SIG-M5 treated with dmso at 0.1 percent for 504 hours (cell line): Measurements from ENCODE around the gene ZBTB4.
A peak's percentile ranks its signal among the peaks of the same experiment; 100 is the strongest.

Experiments used
- DNase-seq: peaks from one replicate; lab custom pipeline; 2025; ENCODE audit not compliant: unreplicated experiment; lab: John Stamatoyannopoulos, UW

ZBTB4 gene, protein sequence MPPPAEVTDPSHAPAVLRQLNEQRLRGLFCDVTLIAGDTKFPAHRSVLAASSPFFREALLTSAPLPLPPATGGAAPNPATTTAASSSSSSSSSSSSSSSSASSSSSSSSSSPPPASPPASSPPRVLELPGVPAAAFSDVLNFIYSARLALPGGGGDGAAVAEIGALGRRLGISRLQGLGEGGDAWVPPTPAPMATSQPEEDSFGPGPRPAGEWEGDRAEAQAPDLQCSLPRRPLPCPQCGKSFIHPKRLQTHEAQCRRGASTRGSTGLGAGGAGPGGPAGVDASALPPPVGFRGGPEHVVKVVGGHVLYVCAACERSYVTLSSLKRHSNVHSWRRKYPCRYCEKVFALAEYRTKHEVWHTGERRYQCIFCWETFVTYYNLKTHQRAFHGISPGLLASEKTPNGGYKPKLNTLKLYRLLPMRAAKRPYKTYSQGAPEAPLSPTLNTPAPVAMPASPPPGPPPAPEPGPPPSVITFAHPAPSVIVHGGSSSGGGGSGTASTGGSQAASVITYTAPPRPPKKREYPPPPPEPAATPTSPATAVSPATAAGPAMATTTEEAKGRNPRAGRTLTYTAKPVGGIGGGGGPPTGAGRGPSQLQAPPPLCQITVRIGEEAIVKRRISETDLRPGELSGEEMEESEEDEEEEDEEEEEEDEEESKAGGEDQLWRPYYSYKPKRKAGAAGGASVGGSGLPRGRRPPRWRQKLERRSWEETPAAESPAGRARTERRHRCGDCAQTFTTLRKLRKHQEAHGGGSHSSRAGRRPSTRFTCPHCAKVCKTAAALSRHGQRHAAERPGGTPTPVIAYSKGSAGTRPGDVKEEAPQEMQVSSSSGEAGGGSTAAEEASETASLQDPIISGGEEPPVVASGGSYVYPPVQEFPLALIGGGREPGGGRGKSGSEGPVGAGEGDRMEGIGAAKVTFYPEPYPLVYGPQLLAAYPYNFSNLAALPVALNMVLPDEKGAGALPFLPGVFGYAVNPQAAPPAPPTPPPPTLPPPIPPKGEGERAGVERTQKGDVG

DNA sequence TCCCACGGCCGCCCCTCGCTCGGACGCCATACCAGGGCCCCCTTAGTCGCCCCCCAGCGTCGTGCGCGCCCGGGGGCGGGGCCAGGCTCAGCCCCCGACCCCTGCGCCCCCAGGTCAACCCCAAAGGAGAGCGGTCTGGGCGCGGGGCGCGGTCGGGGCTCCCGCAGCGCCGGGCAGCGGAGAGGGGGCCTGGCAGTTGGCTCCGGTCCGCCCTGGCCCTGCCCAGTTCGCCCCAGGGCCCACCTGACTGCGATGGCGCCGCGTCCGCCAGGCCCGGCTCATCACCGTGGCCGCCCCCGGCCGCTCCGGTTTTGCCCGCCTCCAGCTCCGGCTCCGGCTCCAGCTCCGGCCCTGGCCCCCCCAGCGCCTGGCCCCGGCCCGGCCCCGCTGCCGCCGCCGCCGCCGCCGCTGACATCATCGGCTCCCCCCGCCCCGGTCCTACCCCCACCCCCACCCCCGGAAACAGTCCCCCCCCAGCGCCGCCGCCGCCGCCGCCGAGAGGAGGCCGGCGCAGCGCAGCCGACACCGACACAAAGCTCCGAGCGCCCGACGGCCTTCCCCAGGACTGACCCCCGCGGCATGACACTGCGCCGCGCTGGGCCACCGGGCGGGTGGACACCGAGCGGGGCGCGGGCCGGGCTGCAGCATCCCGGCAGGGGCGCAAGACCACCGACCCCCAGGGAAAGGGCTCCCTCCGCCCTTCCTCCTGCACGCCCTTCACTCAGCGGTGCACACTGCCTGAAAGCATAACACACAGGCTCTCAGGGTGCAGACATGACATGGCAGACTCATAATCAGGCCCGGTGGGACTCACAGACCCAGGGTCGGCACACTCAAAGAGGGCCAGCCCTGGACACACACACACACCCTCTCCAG lies at the start of gene ZBTB4:
ZBTB4 (minus strand) TSS at position 419 of the 876 bp plus-strand sequence. CDS start 12,830 bp downstream, outside the sequence.
- DNase-seq, result peak; percentile 25

DNA sequence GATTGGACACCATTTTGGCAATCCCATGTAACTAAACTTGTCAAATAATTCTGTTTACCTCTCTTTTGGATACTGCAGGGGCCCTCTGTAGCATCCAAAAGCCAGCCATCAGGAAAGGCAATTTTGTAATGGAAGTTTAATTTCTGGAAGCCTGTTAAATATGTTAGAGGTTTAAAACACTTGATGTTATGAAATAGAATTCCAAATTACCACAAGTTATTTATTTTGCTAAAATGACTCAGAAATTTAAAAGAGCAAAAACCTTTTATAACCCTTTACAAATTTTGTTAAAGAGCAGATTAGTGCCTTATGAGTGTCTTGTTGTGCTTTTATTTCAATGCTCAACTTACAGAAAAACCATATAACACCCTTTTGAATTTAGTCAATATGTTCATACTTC lies 49.4 kb upstream of the ZBTB4 start:
- DNase-seq, result no peak

DNA sequence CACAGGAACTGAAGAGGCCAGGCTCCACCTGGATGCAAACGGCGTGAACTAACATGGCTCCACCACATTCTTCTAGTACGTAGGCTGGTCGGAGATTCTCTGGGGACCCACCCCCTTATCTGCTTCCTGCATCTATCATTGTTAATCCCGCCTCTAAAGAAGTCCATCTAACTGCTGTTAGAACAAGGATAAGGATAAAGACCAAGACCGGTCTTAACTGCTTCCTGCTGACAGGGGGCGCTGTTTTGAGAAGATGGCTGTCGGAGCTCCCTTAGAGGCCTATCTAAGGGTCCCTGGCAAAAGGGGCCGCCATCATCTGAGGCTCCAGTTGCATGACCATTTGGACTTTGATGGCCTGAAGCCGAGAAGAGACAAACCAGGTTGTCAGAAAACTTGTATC lies 43.6 kb upstream of the ZBTB4 start:
- DNase-seq, result peak; percentile 3

DNA sequence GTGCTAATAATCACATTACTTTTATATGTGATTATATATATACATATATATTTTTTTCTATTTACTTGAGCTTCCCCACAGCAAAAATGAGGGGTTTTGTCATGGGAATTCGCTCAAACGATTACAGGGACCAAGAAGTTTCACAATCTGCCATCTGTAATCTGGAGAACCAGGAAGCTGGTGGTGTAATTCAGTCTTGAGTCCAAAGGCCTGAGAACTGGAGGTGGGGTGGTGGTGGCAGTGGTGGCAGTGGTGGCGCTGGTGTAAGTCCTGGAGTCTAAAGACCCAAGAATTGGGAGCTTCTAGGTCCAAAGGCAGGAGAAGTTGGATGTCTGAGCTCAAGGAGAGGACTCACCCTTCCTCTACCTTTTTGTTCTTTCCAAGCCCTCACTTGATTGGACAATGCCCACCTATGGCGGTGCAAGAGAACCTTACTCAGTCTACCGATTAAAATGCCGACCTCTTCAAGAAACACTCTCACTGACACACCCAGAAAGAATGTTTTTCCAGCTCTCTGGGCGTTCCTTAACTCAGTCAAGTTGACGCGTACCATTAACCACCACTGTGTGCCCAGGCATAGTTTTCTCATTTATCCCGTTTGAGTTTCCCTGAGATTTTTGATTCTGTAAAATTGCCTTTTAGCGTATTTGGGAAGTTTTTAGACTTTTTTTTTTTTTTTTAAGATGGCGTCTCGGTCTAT lies 36.6 kb upstream of the ZBTB4 start:
- DNase-seq, result no peak

DNA sequence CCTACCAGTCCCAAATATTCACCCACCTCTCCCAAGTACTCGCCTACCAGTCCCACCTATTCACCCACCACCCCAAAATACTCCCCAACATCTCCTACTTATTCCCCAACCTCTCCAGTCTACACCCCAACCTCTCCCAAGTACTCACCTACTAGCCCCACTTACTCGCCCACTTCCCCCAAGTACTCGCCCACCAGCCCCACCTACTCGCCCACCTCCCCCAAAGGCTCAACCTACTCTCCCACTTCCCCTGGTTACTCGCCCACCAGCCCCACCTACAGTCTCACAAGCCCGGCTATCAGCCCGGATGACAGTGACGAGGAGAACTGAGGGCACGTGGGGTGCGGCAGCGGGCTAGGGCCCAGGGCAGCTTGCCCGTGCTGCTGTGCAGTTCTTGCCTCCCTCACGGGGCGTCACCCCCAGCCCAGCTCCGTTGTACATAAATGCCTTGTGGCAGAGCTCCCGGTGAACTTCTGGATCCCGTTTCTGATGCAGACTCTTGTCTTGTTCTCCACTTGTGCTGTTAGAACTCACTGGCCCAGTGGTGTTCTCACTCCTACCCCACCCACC lies 34.5 kb upstream of the ZBTB4 start:
- DNase-seq, result no peak

DNA sequence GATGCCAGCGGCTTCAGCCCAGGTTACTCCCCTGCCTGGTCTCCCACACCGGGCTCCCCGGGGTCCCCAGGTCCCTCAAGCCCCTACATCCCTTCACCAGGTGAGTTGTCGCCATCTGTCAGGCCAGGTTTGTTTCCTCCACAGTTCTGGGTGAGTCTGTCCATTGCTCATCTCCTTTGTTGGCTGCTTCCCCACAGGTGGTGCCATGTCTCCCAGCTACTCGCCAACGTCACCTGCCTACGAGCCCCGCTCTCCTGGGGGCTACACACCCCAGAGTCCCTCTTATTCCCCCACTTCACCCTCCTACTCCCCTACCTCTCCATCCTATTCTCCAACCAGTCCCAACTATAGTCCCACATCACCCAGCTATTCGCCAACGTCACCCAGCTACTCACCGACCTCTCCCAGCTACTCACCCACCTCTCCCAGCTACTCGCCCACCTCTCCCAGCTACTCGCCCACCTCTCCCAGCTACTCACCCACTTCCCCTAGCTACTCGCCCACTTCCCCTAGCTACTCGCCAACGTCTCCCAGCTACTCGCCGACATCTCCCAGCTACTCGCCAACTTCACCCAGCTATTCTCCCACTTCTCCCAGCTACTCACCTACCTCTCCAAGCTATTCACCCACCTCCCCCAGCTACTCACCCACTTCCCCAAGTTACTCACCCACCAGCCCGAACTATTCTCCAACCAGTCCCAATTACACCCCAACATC lies 33.6 kb upstream of the ZBTB4 start:
- no peak for DNase-seq

DNA sequence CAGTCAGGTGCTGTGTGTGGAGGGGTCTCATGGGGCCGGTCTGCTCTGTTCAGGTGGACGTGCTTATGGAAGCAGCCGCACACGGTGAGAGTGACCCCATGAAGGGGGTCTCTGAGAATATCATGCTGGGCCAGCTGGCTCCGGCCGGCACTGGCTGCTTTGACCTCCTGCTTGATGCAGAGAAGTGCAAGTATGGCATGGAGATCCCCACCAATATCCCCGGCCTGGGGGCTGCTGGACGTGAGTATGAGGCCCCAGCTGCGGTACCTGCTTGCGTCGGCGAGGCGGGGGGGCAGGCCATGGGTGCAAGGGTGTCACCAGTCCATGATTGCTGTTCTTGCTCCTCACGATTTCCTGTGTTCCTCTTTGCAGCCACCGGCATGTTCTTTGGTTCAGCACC lies 32.7 kb upstream of the ZBTB4 start:
- DNase-seq, result no peak

DNA sequence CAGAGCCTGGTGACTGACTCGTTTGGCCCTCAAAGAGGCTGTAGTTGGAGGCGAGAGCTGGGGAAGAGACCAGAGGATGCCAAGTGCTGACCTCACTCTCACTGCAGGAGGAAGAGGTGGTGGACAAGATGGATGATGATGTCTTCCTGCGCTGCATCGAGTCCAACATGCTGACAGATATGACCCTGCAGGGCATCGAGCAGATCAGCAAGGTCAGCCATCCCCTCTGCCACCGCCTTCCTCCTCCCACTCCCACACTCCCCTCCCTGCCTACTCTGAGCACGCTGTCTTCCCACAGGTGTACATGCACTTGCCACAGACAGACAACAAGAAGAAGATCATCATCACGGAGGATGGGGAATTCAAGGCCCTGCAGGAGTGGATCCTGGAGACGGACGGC lies 31.7 kb upstream of the ZBTB4 start:
- DNase-seq, result no peak

DNA sequence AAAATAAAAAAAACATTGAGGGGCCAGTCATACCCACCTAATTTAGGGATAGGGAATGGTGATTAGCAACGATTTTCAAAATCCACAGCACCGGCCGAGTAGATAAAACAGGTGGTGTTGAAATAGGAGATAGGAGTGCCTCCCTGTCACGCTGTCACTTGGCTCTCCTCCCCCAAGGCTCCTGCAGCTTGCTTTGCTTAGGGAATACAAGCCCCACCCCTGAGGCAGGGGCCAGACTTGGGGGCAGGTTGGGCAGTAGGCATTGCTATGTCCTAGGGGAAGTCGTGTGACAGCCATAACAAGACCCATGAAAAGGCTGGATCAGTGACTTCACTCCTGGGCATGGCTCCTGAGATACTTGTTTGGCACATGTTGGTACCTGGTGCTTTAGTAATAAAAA lies 30.5 kb upstream of the ZBTB4 start:
- DNase-seq, result no peak

DNA sequence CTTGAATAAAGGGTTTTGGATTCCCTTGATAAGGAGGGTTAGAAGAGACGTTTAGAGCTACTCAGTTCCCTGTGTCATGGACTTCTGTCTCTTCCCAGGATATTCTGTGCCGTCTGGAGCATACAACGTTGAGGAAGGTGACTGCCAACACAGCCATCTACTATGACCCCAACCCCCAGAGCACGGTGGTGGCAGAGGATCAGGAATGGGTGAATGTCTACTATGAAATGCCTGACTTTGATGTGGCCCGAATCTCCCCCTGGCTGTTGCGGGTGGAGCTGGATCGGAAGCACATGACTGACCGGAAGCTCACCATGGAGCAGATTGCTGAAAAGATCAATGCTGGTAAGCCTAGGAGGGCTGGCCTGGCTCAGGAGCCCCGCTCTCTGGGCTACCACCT lies 29.4 kb upstream of the ZBTB4 start:
- no peak for DNase-seq

DNA sequence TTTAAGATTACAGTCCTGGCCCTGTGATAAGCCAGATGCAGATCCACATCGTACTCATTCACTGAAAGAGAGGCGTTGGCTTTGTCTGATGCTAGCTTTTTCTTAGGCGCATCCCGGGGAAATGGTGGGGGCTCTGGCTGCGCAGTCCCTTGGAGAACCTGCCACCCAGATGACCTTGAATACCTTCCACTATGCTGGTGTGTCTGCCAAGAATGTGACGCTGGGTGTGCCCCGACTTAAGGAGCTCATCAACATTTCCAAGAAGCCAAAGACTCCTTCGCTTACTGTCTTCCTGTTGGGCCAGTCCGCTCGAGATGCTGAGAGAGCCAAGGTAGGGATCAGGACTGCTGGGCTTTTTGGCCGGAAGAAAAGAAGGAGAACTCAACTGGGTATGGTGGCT lies 28.7 kb upstream of the ZBTB4 start:
- no peak for DNase-seq

DNA sequence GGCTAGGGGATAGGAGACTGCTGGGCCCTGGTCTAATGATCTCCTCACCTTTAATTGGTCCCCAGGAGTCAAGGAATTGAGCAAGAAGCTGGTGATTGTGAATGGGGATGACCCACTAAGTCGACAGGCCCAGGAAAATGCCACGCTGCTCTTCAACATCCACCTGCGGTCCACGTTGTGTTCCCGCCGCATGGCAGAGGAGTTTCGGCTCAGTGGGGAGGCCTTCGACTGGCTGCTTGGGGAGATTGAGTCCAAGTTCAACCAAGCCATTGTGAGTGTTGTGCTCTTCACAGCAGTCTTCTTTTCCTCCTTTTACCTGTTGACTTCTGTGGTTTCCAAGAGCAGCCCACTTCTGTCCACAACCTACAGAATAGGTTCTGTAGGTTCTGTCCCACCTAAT lies 24.1 kb upstream of the ZBTB4 start:
- no peak for DNase-seq

DNA sequence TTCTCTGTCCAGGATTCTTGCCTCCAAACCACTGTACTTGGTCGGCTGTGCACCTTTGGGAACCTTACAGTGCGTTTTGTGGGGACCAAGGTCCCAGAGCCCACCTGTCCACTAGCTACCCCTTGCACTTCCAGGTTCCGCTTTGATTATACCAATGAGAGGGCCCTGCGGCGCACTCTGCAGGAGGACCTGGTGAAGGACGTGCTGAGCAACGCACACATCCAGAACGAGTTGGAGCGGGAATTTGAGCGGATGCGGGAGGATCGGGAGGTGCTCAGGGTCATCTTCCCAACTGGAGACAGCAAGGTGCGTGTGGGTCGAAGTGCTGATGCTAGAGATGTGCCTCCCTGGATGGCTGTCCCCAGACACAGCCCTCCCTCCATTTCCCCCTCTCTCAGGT lies 23.6 kb upstream of the ZBTB4 start:
- DNase-seq, result no peak

DNA sequence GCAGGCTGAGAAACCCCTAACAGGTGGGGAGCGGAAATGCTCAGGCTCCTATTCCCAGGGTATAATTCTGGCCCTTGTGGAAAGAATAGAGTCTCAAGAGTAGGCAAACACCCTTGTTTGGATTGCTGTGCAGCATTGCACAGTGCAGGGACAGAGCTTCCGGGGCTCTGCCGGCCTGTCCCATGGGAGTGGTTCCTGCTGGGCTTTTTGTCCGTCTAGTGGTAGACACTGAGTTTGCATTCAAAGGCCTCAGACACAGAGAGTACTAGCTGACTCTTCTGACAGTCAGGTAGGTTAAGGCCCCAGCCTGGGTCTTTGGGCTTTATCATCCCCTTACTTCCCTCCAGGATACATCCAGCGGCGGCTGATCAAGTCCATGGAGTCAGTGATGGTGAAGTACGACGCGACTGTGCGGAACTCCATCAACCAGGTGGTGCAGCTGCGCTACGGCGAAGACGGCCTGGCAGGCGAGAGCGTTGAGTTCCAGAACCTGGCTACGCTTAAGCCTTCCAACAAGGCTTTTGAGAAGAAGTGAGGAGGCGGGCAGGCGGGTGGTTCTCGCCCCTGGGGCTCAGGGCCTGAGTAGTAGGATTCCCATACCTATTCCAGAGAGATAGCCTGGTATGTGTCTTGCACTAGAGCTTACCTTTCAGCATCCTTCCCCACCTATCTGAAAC lies 22.9 kb upstream of the ZBTB4 start:
- no peak for DNase-seq

DNA sequence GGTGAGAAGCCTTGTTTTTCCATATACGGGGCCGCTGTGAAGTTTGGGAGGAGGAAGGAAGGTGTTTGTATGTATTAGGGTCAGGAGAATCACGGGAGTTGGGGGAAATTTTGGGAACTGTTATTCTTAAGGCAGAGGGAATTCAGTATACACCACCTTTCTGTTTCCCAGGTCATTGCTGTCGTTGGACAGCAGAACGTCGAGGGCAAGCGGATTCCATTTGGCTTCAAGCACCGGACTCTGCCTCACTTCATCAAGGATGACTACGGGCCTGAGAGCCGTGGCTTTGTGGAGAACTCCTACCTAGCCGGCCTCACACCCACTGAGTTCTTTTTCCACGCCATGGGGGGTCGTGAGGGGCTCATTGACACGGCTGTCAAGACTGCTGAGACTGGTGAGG lies 22.3 kb upstream of the ZBTB4 start:
- no peak for DNase-seq

DNA sequence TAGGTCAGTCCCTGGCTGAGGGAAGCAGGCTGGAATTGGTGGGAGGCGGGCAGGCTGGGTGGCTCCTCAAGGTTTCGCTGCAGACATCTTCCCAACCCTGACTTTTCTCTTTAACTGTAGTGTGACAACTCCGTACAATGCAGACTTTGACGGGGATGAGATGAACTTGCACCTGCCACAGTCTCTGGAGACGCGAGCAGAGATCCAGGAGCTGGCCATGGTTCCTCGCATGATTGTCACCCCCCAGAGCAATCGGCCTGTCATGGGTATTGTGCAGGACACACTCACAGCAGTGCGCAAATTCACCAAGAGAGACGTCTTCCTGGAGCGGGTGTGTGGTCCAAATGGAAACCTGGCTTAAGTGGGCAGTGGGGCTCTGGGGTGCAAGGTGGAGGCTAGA lies 19.7 kb upstream of the ZBTB4 start:
- no peak for DNase-seq

DNA sequence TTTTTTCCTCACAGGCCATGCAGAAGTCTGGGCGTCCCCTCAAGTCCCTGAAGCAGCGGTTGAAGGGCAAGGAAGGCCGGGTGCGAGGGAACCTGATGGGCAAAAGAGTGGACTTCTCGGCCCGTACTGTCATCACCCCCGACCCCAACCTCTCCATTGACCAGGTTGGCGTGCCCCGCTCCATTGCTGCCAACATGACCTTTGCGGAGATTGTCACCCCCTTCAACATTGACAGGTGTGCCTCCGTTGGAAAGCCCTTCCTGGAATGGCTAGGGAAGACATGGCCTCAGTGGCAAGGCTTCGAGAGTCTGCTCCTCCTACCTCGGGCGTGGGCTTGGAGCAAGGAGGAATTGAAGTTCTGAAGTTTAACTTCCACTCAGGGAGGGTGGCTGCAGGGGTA lies 18.2 kb upstream of the ZBTB4 start:
- DNase-seq, result no peak

DNA sequence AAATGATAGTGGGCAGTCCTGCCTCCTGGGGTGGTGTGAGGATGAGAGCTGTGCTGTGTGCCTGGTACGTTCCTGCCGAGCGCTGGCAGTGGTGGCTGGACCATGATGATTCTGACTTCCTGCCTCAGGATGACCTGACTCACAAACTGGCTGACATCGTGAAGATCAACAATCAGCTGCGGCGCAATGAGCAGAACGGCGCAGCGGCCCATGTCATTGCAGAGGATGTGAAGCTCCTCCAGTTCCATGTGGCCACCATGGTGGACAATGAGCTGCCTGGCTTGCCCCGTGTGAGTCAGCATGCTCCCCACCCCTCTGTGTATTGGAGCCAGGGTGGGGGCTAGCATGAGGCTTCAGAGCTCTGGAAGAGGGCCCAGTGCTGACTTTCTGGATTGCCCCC lies 17.8 kb upstream of the ZBTB4 start:
- DNase-seq, result no peak
